KG1 (cell line): ENCODE measurements around the gene NRXN3.
"Not testable (repeated sequence)": the region's sequence is repeated elsewhere in the genome, so short reads cannot be mapped to it uniquely, and the experiment has no call there.

Source experiments
- DNase-seq: peaks from one replicate; lab custom pipeline; 2025; lab: John Stamatoyannopoulos, UW

The NRXN3 gene

DNA sequence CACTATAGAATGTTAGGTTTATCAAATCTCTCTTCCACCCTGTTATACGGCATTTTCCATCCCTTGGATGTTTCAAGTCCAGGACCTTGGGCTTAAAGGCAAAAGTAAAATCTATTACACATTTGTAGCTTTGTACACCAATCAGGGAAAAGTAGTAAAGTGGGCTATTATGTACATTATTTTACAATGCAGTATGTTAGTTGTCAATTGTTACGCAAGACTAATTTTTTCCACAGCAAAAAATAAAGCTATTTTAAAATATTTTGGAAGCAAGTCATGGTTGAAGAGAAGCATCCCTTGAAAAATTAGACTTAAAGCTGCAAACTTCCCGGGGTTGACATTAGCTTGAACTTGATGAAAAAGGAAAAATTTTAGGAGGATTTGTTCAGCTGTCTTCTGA, 1564.9 kb downstream of the NRXN3 start:
- no peak for DNase-seq

DNA sequence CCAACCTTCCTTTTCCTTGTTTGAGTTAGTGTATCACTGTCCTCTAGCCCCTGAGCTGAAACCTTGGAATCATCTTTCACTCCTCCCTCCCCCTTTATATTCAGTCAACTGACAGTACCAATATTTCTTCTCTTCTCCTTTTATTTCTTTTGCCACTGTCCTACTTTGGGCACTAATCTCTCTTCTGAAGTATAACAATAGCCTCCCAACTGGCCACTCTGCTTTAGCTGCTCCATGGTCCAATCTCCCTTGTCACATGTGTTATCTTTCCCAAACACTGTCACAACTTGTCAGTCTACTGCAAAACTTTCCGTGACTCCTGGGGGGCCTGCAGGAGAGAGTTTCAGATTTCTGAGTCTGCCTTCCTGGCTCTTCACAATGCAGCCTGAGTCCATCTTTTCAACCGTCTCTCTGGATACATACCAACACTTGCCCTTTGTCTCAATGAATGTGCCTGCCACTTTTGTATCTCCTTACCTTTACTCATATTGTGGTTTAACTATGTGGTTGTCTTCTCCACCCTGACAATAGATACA, 1570.0 kb downstream of the NRXN3 start:
- DNase-seq, result no peak

DNA sequence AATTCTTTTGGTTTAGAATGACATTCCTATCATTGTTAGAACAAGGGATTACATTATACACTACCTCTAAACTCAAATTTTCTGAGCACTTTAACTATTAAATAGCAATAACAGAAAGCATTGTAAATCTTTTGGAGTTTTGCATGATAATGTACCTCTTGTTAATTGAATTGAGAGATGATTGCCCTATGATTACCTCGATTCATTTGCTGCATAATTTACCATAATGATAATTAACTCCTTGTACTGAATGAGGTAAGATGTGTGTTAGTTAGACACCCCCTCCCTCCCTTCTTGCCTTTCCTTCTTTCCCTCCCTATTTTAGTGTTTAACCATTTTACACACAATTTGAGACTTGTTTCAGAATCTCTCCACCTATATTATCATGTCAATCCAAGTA, 1572.0 kb downstream of the NRXN3 start:
- no peak for DNase-seq

DNA sequence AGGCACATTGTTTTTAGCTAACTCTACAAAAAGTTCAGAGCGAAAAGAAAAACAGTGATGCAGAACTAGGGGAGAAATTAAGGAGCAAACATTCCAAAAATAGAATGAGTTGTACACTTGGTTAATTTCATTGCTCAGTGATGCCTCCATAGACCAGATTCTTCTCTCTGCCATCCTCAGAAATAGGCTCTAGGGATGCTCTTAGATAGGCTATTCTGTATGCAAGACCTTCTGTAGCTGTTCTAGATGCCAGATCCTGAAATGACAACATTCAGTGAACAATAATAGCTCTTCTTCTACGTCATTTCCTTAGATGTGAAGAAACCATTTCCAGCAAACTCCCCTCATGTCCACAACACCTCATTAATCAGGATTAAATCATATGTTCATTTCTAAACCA, 1574.9 kb downstream of the NRXN3 start:
- DNase-seq, result no peak

DNA sequence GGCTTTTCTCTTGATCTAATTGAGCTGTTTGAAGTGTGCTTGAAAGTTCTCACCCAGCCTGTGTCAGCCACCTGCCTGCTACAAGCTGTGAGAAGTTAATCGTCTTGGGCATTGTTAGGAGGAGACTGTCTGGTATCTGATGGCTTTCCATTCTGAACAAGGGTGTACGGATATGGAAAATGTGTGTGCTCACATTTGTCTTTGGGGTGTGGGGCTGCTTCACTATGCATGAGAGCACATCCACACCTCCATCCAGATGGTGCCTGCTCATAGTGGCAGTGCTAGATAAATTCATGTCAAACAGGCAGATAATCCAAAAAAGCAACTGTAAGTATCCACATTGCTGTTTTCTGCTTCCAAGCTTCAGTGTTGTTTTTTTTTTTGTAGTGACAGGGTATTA, 1578.9 kb downstream of the NRXN3 start:
- DNase-seq, result no peak

DNA sequence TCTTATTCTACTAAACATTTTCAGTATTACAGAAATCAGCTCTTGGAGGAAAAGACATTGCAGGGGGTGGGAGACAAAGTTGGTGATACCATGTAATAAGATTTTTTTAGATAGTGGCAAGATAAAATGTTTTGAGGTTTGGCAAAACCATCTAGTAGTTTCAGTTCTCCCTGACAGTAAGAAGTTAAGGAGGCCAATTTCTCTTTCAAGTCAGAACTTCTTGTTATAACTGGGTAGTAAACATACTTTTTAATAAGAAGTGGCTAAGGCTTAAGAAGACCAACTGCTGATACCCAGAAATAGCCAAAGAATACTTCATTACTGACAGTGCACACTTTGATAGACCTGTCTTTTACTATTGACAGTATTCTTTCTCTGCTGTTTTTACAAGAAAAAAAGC, 1588.8 kb downstream of the NRXN3 start:
- DNase-seq, result no peak

DNA sequence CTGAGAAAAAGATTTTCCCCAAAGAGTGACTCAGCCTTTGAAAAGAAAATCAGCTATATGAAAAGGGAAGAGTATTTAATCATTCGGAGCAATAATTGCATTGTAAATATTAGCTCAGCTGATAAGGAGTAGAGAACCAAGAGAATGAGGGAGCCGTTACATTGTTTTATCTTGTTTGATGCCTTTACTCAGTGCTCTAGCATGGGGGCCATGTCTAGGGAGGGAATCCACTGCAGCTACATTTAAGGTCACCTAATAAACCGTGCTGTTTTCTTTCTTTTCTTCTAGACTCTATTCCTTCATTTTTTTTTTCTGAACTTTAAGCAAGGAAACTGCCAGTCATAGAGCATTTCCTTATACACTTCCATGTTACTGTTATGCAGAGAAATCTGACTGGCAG, 1594.2 kb downstream of the NRXN3 start:
- DNase-seq, result no peak

DNA sequence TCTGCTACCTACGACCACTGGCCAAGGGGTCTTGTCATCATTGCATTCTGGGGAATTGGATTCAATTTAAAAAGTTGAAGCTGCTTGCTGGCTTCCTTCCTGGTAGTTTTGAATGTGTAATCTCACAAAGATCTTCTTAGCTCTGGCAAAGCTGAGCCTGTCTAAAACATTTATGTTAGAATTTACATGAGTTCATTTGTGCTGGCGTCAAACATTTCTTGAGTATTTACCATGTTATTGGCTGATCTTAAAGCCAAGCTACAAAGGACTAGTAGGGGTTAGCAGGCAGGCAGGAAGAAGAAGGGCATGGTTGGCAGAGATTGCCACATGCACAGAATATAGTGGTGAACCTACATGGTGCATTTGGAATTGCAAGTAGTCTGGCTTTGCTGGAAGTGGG, 1596.3 kb downstream of the NRXN3 start:
- DNase-seq, result no peak

DNA sequence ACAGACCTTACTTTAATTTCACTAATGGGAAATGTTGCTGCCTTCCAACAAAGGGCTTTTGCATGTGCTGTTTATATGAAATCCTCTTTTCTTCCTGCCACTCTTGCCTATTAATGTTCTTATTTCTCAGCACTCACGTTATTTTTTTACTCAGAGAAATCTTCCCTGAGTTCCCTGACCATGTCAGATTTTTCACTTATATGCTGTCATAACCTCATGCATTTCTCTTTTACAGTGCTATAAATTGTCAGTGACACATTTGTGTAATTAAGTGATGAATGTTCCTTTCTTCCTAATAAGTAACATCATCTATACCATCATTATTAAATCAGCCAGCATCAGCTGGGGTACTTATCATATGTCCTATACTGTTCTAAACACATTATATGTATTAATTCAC, 1597.1 kb downstream of the NRXN3 start:
- no peak for DNase-seq

DNA sequence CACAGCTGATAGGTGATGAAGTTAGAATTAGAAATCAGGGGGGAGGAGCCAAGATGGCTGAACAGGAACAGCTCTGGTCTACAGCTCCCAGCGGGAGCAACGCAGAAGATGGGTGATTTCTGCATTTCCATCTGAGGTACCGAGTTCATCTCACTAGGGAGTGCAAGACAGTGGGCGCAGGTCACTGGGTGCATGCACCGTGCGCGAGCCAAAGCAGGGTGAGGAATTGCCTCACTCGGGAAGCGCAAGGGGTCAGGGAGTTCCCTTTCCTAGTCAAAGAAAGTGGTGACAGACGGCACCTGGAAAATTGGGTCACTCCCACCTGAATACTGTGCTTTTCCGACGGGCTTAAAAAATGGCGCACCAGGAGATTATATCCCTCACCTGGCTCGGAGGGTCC, 1597.5 kb downstream of the NRXN3 start:
- not testable (repeated sequence) for DNase-seq

DNA sequence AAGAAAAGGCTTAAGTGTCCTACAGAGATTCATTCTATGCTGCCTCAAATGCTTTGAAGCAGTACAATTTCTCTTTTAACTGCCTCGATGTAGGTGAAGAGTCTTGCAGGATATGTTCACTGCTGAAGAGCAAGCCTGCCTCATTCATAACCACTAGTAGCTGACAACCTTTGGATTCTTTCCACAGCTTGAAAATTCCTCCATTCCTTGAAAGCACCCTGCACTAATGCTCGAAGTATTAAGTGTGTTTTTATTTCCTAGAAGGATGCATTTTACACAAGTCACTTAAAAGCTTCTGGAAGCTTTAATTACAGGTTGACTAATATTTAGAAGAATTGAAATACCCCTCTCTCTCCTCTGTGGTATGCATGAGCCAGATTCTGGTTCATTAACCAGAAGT, 1611.7 kb downstream of the NRXN3 start:
- DNase-seq, result no peak

DNA sequence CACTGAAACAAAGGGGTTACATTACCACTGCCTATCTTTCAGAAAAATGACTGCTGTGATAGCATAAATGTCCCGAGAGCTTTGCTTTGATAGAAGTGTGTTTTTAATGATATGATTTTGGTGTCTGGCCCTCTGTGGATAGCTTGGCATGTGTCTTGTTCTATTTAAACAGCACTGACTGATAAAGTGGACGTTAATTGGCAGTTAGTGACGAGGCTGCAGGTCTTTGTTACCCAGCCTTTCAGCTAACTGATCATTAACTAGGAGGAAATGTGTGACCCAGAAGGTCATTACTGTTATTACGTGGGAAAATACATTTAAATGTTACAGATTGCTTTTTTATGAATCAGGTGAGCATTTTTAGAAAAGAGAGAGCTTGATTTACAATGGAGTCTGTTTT, 1612.9 kb downstream of the NRXN3 start:
- no peak for DNase-seq

DNA sequence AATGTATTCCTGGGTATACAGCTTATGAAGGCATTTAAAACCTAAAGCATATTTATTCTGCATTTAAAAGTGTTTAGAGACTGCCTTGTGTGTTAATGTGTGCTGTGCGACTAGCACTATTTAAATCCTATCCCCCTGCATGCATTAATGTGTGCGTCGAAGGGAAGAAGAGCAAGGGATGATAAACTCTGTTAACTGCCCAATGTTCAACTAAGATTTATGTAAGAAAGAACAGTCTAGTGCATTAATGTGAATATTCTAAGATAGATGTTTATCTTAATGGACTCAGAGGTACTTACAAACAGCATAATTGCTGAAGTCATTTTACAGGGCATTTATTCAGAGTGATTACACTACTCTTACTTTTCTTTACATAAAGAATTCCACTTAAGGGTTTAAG, 1616.3 kb downstream of the NRXN3 start:
- no peak for DNase-seq

DNA sequence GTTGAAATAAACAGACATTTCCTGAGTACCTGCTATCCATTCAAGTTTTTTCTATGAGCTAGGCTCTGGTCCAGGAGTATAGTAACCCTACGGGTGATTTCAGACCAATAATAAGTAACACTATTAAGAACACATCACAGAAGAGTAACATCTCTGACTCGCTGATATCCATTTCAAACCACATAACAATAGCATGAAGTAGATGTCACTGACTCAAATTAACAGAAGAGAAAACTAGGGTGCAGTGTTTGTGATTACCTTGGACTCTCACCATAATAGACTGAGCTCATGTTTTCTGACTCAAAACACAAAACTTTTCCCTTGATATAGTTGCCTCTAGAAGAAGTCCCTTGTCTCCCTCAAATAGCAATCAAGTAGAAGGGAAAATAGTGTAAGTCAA, 1618.2 kb downstream of the NRXN3 start:
- DNase-seq, result no peak

DNA sequence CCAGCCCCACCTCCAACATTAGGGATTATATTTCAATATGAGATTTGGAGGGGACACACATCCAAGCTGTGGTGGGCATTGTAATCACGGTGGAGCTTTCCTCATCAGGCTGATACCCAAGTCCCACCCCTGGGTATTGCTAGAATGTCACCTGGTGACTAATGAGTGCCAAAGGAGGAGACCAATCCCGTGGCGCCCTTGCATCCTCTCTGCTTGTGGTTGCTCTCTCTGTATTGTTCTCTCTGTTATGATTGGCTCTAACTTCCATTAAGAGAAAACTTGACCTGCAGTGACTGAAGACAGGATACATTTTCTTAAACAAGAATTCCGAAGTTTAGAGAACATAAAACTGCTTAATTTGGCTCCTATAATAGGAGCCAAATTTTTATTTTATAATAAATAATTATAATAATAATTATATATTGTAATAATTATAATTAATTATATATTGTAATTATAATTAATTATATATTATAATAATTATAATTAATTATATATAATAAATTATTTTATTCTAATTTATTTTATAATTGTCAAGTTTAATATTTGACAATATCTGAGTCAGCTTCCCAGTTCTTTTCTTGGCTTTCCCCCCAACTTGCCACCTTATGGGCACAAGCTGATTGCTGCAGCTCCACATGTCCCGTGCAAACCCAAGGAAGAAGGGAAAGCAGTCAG, 1621.0 kb downstream of the NRXN3 start:
- DNase-seq, result no peak

DNA sequence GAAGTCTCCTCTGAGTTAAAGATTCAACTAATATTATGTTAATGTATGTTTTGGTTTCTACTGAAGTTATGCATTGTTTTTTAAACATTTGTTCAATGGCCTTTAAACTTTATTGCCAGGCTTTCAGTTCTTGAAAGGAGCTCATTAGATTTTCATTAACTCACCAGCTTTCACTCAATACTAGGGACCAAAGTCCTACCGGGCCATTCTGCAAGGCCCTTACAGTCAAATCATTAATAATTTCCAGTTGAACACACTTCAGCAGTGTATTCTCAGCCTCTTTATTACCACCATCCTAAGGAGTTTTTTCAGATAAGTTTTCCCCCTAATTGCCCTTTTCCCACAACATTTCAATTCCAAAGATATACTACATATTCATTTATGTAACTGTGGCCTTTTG, 1631.9 kb downstream of the NRXN3 start:
- no peak for DNase-seq

DNA sequence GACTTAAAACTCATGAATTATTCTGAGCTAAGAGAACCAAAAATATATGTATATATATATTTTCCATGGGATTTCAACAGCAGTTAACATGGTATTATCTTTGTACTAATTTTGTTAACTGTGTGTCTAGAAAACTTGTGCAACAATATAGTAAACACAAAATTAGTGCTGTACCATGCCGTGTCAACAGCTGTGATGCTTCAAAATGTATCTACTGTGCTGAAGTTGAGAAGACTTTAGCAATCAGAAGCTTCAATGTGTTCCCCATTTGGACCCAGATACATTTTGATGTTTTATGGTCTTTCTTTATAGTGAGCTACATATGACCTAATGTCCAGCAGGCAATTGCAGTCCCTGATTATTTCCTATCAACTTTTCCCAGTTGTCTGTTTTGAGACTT, 1635.5 kb downstream of the NRXN3 start:
- no peak for DNase-seq

DNA sequence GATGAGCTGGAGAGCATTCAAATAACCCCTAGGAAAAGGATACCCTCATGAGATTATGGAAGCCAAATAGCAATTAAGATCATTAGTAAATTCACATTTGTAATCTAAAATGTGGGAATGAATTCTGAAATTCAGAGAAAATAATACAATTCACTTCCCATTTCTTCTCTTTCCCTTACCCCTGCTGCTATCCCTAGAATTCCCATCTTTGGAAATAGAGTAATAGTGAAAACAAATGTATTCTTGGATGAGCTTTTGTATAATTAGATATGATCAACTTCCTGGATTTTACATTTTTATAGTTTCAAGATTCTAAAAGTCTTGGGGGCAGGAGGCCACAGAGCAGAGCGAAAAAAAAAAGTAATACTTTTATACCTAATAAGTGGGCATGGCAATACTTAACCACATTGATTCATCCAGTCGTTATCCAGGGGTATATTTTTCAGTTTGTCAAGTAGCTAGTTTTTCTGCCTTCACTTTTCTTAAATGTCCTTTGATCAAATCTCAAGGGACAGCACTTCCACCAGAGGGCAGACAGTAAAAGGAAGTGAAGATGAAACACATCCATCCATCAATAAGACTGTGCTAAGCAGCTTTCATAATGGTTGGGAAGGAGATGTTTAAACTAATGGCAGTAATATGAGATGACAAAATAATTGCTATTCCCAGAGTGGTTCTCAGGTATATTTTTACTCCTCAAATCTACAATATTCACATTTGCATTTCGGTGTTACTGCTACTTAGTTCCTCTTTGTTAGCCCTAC, 1639.9 kb downstream of the NRXN3 start:
- DNase-seq, result no peak

DNA sequence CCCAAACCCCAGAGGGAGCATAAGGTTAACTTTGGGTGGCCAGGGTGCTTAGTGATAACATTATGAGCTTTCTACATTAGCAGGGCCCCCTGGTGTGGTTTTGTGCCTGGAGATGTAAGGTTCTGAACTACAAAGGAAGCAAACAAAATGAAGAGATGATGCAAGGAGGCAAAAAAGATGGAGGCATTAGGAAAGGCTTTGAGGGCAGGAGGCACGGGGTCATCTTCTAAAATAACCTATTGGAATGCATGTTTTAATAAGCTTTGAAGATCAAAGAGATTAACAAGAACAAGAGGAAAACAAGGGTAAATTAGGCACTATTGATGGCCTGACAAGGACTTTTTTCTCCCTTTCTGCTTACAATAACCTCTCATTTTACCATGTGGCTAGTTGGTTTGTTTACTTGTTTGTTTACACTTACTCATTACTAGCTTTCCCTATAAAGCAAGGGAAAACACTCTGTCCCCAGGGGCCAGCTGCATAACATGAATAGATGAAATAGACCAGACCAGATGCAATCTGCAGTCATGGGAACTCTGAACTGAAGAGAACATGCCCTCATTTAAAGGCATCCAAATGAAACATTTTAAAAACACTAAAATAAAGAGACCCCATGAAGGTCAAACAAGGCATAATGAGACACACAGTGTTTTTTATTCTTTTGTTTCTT, 1650.8 kb downstream of the NRXN3 start:
- DNase-seq, result no peak

DNA sequence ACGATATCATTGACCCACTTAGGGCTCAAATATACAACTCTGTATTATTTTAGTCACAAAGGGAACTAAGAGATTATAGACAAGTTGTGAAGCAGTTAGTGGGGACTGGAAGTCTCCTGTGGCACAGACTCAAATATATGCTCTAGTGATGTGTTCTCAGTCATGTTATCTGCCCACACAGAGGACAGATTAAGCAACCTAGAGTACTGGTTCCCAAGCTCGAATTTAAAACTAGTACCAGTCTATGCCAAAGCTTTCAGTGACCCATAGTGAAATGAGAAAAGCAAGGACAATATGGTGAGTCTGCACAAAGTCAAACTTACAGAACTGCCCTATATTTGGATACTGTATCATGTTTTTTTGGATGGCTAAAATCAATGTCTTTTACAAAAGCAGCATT, 1651.9 kb downstream of the NRXN3 start:
- no peak for DNase-seq

DNA sequence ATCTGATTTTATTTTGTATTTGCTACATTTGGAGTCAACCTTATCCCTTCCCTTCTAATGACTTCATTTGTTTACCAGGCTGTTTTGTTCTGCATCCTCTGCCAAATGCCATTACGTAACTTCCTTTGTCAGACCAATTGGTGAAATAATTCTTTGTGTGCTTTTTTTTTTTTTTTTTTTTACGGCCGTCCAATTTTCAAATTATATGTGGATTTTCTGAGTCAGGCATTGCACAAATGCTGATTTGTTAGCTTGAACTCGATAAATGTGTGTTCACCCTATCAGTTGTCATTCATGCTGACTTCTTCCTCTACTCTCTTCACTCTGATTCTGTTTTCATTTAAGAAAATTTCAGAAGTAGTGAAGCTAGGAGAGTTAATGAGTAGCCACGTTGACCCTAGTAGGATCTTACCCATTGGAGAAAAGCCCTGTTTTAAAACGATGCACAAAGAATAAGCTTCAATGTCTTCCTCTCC, 1654.9 kb downstream of the NRXN3 start:
- no peak for DNase-seq

DNA sequence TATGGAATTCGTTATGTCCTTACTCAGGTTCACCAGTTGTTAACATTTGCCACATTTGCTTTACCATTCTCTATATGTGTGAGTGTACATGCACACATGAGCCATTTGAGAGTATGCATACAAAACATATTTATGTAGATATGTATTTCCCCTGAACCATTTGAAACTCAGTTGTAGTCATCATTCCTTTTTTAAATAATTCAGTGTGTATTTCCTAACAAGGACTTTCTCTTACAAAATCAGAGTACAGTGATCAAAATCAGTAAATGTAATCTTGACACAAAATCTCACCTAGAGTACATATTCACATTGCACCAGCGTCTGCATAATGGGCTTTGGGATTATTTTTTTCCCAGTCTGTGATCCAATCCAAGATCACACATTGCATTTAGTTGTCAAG, 1656.2 kb downstream of the NRXN3 start:
- DNase-seq, result no peak
